H1 (cell line): ENCODE results near the gene DCBLD2. TPM values are rescaled to one million over a fixed set of nuclear protein-coding genes. Genes with fewer than 3 reads are reported as not detected.
A peak's percentile ranks its signal among the peaks of the same experiment; 100 is the strongest.

Experiments
- ASH2L ChIP-seq: fragments of 200-600, 300-600 bp; sonication (generic); IDR thresholded peaks from one replicate; pipeline ENCODE4 v1.7.1; 2017; ENCODE audit warnings: low read length
- CHD7 ChIP-seq: fragments of 300-600 bp; sonication (generic); IDR thresholded peaks from 2 replicates; pipeline ENCODE4 v1.7.1; 2012; ENCODE audit warnings: low read length, moderate library complexity, mild to moderate bottlenecking, inconsistent platforms; ENCODE audit not compliant: insufficient replicate concordance
- GABPA ChIP-seq: IDR thresholded peaks from 2 replicates; pipeline ENCODE4 v1.6.1; 2011; ENCODE audit warnings: mild to moderate bottlenecking, low read length, moderate library complexity, borderline replicate concordance; ENCODE audit not compliant: insufficient read depth
- PHF8 ChIP-seq: fragments of 200-600 bp; sonication (generic); conservative IDR thresholded peaks from 2 replicates; pipeline ENCODE4 v1.7.1; 2012; ENCODE audit warnings: low read depth, mild to moderate bottlenecking, inconsistent platforms, low read length, moderate library complexity
- RBBP5 ChIP-seq: IDR thresholded peaks from 2 replicates; pipeline ENCODE4 v1.7.1; 2012; ENCODE audit warnings: low read depth, mild to moderate bottlenecking, inconsistent platforms, low read length, moderate library complexity, borderline replicate concordance
- RFX5 ChIP-seq: IDR thresholded peaks from 2 replicates; pipeline ENCODE4 v1.6.1; 2011; ENCODE audit warnings: low read depth, low read length, improper control_type of control experiment, borderline replicate concordance
- SIN3A ChIP-seq, 2 experiments: IDR thresholded peaks in 1 of 2; conservative IDR thresholded peaks in 1 of 2; 2 replicates each; pipeline ENCODE4 v1.6.1; 2011 to 2012; ENCODE audit warnings: low read length in 2 of 2, improper control_type of control experiment in 1 of 2, low read depth in 1 of 2, mild to moderate bottlenecking in 1 of 2
- polyA plus RNA-seq, 7 experiments: library from polyadenylated mRNA; depleted of rRNA in 3 of 7; stranded (reverse) in 5 of 7; unstranded in 2 of 7; fragments of >200 nt in 5 of 7; fragments of 200-250 nt in 2 of 7; gene quantifications; 1 replicate in 5 of 7; 2 replicates in 1 of 7; 4 replicates in 1 of 7; pipeline versions ENCODE4 v1.2.1 to v1.2.3, GENCODE V29; 2011 to 2013; ENCODE audit warnings: missing spikeins in 2 of 7, mixed read lengths in 2 of 7
- total RNA-seq: library from RNA; stranded (reverse); fragmentation: NEBNext Ultra II Directional; extraction: Animal tissue kit (Norgen Biotek cat#: 25700); gene quantifications from 2 replicates; pipeline ENCODE4 v1.2.1, GENCODE V29; 2021
- TF ChIP-seq, protein P1 (sequence below): IDR thresholded peaks from 2 replicates; pipeline ENCODE4 v1.6.1; 2012; ENCODE audit warnings: inconsistent platforms

DCBLD2 gene
- total and polyA plus RNA-seq, 2 of the 8 experiments (the other 6 are each of a cell fraction or from before 2014, with no cell fraction given) = 19.6 to 63.8 TPM

DNA sequence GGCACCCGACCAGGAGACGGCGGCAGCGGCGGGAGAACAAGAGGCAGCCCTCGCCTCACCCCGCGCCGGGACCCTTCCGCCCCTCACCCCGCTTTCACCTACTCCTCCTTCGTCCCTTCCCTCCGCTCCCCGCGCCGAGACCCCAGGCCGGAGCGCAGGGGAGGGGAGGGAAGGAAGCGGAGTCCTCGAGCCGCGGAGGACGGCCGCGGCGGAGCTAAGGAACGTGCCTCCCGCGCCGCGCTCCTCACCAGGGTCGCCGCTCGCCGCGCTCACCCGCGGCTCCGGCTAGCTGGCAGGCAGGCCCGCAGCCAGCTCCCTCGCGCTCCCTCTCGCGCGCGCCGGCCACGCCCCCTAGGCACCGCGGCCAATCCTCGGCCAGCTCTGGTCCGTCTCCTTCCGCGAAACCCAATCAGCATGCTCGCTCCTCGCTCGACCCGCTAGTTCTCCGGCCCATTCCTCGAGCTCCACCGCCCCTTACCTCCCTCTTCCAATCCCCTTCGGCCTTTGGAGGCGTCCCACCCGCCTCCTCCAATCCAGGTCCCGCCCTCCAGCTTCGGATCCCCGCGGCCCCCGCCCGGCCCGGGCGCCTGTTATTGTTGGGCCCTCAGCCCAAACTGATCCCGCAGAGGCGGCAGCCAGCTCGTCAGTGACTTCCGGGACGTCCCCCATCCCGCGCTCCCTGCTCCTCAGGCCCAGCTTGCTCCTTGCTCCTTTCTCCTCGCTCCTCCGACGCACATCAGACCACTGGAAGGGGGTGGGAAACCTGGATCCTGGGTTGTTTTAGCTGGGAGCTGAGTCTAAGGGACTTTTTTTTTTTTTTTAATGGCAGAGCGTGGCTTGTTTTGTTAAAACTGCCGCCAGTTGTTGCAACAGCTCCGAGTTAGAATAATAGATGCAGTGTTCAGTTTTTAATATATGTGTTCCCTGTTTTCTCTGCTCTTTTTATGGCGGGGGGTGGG lies at the start of gene DCBLD2 (continued):
- TF ChIP-seq, protein P1, sequence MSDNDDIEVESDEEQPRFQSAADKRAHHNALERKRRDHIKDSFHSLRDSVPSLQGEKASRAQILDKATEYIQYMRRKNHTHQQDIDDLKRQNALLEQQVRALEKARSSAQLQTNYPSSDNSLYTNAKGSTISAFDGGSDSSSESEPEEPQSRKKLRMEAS = peak; percentile 78
- TF ChIP-seq ASH2L (peak; percentile 99), RBBP5 (peak; percentile 100), CHD7 (no peak), GABPA (no peak), PHF8 (peak; percentile 96), SIN3A (conservative IDR thresholded peaks at IDR 0.05 in 1 of 2, IDR thresholded peaks at IDR 0.05 in 1 of 2; ENCODE audit: low read depth in 1 of 2, low read length in 2 of 2) (peak in 1 of 2 experiments; percentile 42; a peak in 2 of 4 replicates), RFX5 (no peak)
